Endothelial cell of umbilical vein (primary cell): ENCODE data around the gene NFKB2.

Experiments used
- EZH2 ChIP-seq: IDR thresholded peaks from 2 replicates; pipeline ENCODE4 v1.6.1; 2012; ENCODE audit warnings: borderline replicate concordance, low read depth, mild to moderate bottlenecking, moderate library complexity, low read length, inconsistent platforms; ENCODE audit not compliant: severe bottlenecking
- GATA2 ChIP-seq: IDR thresholded peaks from 2 replicates; pipeline ENCODE4 v1.7.0; 2011; ENCODE audit warnings: low read depth, mild to moderate bottlenecking, moderate library complexity, mixed read lengths, low read length; ENCODE audit not compliant: insufficient read length, insufficient read depth
- POLR2A ChIP-seq: IDR thresholded peaks from 2 replicates; pipeline ENCODE4 v1.6.1; 2012; ENCODE audit warnings: low read depth, mild to moderate bottlenecking, control low read depth, low read length
- TF ChIP-seq, protein P1 (sequence below), 2 donors: IDR thresholded peaks; 1 replicate in 1 of 2; 2 replicates in 1 of 2; pipeline ENCODE4 v1.5.1; 2011; ENCODE audit warnings: low read length in 2 of 2, mild to moderate bottlenecking in 2 of 2, moderate library complexity in 2 of 2, control low read depth in 1 of 2, inconsistent platforms in 1 of 2, low read depth in 1 of 2; ENCODE audit not compliant: insufficient read depth in 1 of 2; ENCODE audit errors: extremely low read depth in 1 of 2
- TF ChIP-seq, protein P2 (sequence below): IDR thresholded peaks from 2 replicates; pipeline ENCODE4 v1.6.1; 2011; ENCODE audit not compliant: insufficient read depth, insufficient read length

DNA sequence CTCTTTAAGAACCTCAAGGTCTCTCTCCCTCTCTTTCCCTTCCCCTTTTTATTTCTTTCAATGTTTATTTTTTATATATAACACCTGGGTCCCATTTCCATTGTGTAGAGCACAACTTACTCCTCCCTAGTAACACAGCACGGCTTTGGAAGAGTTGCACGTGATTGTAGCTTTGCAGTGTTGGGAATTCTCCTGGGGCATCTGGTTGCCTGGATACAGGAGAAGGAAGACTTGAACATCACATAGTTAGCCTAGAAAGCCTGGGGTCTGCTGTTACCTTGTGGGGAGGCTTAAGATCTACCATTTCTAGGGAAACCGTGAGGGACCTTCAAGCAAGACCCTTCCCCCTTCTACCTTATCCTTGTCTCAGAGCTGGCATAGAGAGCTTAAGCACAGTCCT is 41.1 kb upstream of the NFKB2 start:
- TF ChIP-seq, protein P1, sequence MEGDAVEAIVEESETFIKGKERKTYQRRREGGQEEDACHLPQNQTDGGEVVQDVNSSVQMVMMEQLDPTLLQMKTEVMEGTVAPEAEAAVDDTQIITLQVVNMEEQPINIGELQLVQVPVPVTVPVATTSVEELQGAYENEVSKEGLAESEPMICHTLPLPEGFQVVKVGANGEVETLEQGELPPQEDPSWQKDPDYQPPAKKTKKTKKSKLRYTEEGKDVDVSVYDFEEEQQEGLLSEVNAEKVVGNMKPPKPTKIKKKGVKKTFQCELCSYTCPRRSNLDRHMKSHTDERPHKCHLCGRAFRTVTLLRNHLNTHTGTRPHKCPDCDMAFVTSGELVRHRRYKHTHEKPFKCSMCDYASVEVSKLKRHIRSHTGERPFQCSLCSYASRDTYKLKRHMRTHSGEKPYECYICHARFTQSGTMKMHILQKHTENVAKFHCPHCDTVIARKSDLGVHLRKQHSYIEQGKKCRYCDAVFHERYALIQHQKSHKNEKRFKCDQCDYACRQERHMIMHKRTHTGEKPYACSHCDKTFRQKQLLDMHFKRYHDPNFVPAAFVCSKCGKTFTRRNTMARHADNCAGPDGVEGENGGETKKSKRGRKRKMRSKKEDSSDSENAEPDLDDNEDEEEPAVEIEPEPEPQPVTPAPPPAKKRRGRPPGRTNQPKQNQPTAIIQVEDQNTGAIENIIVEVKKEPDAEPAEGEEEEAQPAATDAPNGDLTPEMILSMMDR (IDR thresholded peaks at IDR 0.05; ENCODE audit: extremely low read depth in 1 of 2, insufficient read depth in 1 of 2, low read depth in 1 of 2, low read length in 2 of 2): no peak
- TF ChIP-seq, protein P2, sequence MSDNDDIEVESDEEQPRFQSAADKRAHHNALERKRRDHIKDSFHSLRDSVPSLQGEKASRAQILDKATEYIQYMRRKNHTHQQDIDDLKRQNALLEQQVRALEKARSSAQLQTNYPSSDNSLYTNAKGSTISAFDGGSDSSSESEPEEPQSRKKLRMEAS: no peak
- no peak for TF ChIP-seq EZH2
- TF ChIP-seq POLR2A: no peak
- no peak for TF ChIP-seq GATA2
